Common myeloid progenitor, CD34-positive (primary cell): ENCODE results near the gene ZYX. TPM values are rescaled to one million over a fixed set of nuclear protein-coding genes. Genes with fewer than 3 reads are reported as not detected.
A peak's percentile ranks its signal among the peaks of the same experiment; 100 is the strongest.

Source experiments
- CTCF ChIA-PET: fragments of 350-600 bp; sonication (Branson Sonifier 250); formaldehyde crosslinking; loops from one replicate; lab custom pipeline; 2021; ENCODE audit warnings: antibody characterized with exemption; lab: Charles Lee
- POLR2A ChIA-PET: fragments of 350-600 bp; sonication (Branson Sonifier 250); formaldehyde crosslinking; loops from one replicate; lab custom pipeline; 2021; ENCODE audit warnings: antibody characterized with exemption; lab: Charles Lee
- DNase-seq, 3 donors: peaks; one replicate each; pipeline versions ENCODE4 v3.0.0 to v3.0.0-alpha.2; 2013
- H3K27ac ChIP-seq, 2 experiments: 1 replicate in 1 of 2; 2 replicates in 1 of 2; pipeline ENCODE4 v1.7.0; 2013; ENCODE audit warnings: inconsistent platforms in 2 of 2, low read length in 2 of 2, mild to moderate bottlenecking in 2 of 2, low read depth in 1 of 2, moderate library complexity in 1 of 2; ENCODE audit not compliant: severe bottlenecking in 2 of 2, insufficient read depth in 1 of 2, poor library complexity in 1 of 2
- H3K27me3 ChIP-seq, 5 experiments: replicated peaks in 2 of 5; 1 replicate in 3 of 5; 2 replicates in 2 of 5; pipeline versions ENCODE4 v1.6.1 to v1.7.0; 2013; ENCODE audit warnings: low read length in 4 of 5, mild to moderate bottlenecking in 2 of 5, moderate library complexity in 2 of 5, inconsistent platforms in 1 of 5; ENCODE audit not compliant: insufficient read depth in 5 of 5, control insufficient read depth in 4 of 5
- H3K36me3 ChIP-seq, 4 experiments: 1 replicate in 2 of 4; 2 replicates in 2 of 4; pipeline versions ENCODE4 v1.6.1 to v1.7.0; 2013; ENCODE audit warnings: low read length in 3 of 4, control low read depth in 1 of 4, mild to moderate bottlenecking in 1 of 4; ENCODE audit not compliant: control insufficient read depth in 4 of 4, insufficient read depth in 4 of 4
- H3K4me1 ChIP-seq, 4 experiments: 1 replicate in 3 of 4; 2 replicates in 1 of 4; pipeline versions ENCODE4 v1.6.1 to v1.7.1; 2013; ENCODE audit warnings: low read length in 3 of 4, mild to moderate bottlenecking in 3 of 4, control low read depth in 1 of 4, inconsistent platforms in 1 of 4, moderate library complexity in 1 of 4; ENCODE audit not compliant: control insufficient read depth in 4 of 4, insufficient read depth in 4 of 4; ENCODE audit errors: control extremely low read depth in 1 of 4
- H3K4me3 ChIP-seq, 7 experiments: 1 replicate in 4 of 7; 2 replicates in 3 of 7; pipeline versions ENCODE4 v1.5.1 to v1.7.0; 2013; ENCODE audit warnings: mild to moderate bottlenecking in 7 of 7, low read length in 6 of 7, moderate library complexity in 6 of 7, inconsistent platforms in 2 of 7, low read depth in 2 of 7, control low read depth in 1 of 7; ENCODE audit not compliant: insufficient read depth in 4 of 7, control insufficient read depth in 1 of 7; ENCODE audit errors: extremely low read depth in 1 of 7
- H3K9me3 ChIP-seq, 5 experiments: 1 replicate in 4 of 5; 2 replicates in 1 of 5; pipeline versions ENCODE4 v1.6.1 to v1.7.1; 2013; ENCODE audit warnings: low read length in 4 of 5, mild to moderate bottlenecking in 2 of 5, inconsistent platforms in 1 of 5, low read depth in 1 of 5, moderate library complexity in 1 of 5; ENCODE audit not compliant: control insufficient read depth in 4 of 5, insufficient read depth in 2 of 5; ENCODE audit errors: control extremely low read depth in 1 of 5
- WGBS: methylation state at CpG from one replicate; pipeline ENCODE4 v1.1.5; 2013; ENCODE audit not compliant: insufficient coverage; 5-methylcytosine and 5-hydroxymethylcytosine counted together
- polyA plus RNA-seq: library from polyadenylated mRNA; unstranded; fragments of 120-200 nt; gene quantifications from one replicate; pipeline ENCODE4 v1.2.1, GENCODE V29; 2013

The ZYX gene
- 154 TPM for polyA plus RNA-seq

DNA sequence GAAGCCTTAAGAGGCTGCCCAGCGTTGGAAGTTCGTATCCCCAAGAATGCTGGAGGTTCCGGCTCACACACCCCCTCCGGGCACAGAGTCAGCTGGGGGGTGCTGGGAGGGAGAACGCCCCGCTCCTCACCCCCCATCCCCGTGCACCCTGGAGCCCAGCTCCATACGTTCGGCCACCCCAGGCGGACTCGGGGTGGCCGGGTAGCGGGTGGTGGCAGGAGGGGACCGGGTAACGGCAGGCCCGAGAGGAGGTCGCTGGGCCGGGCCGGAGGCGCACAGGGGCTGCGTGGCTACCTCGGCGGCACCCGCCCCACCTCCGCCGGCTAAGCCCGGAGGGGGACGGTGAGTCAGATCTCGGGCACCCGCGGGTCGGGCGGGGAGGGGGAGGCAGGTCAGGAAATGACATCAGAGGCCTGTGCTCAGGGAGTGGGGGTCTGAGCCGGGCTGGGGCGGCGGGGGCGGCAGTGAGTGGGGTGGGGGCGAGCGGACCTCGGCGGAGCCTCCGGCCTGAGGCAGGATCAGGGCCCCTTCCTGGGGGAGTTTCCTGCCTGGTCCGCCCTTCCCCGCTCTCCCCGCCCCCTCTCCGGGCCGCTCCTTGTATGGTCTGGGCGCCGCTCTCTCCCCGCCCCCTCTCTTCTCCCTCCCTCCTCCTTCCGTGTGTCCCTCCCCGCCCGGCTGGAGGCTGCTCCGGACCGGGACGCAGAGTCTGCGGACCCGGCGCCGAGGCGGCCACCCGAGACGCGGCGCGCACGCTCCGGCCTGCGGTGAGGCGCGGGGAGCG is at the start of gene ZYX:
Gene ZYX, plus strand, starts transcription at position 700 of the 781 bp plus-strand sequence. CDS start 227 bp downstream, outside the sequence.
- Histone ChIP-seq H3K27me3 (no peaks in the 10 kb centered on the region), H3K9me3 (no peaks in the 10 kb centered on the region), H3K4me3 (peak within 1 kb of the TSS; percentile 78 to 95 (median 88)), H3K27ac (peak within 1 kb of the TSS; percentile 92 to 94), H3K4me1 (peaks cover 29 to 85% (median 65%) of the 10 kb centered on the region in 4 experiments), H3K36me3 (peaks cover 0 to 28% (median 3%) of the 10 kb centered on the region in 4 experiments)
- DNase-seq = peak; percentile 82 to 96 (median 94)
- ChIA-PET POLR2A (interaction anchor here (0.9 to 1.5 kb wide), 8 partner anchors 9 to 71 kb away, joined by 3 to 10 read pairs (median 4); no protein-coding TSS in a partner anchor), CTCF (interaction anchor here (0.6 to 3.0 kb wide), 18 partner anchors 8 to 140 kb away, joined by 3 to 16 read pairs (median 6); partner anchors contain the start of genes CASP2 and CLCN1)
- WGBS = under 1% methylated on average over 44 of the region's 72 CpGs

DNA sequence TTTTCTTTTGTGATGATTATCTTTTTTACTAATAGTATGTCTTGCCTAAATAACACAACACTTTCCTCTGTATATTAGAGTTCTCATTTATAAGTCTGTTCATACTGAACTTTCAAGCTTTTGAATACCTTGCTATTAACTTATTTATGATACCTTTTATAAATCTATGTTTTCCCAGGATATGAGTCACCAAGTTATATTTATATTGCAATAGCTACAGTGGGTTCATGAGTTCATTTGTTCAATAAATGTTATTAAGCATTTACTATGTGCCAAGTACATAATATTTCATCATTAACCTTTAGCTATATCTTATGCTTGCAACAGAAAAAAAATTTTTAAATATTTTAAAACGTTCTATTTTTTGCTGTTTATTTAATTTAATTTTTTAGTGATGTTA is 46.9 kb upstream of the ZYX start:
- no peaks in the 10 kb centered on the region for H3K9me3 ChIP-seq
- no CpG with 5 or more reads among the region's 1 CpG for WGBS
- DNase-seq = no peak
- POLR2A ChIA-PET = no interaction called here
- H3K27ac ChIP-seq = no peak overlapping the region
- no peaks in the 10 kb centered on the region for H3K36me3 ChIP-seq
- no peaks in the 10 kb centered on the region for H3K27me3 ChIP-seq
- CTCF ChIA-PET = interaction anchor here (1.0 to 2.8 kb wide), 2 partner anchors 9 to 11 kb away, joined by 7 to 18 read pairs; no protein-coding TSS in a partner anchor
- no peak overlapping the region for H3K4me3 ChIP-seq
- peaks cover 0 to 8% (median 1%) of the 10 kb centered on the region in 4 experiments for H3K4me1 ChIP-seq

GRCh38 chr7:143337216-143337615 is 43.9 kb upstream of the ZYX start:
- WGBS = no CpG with 5 or more reads among the region's 3 CpGs
- H3K27ac ChIP-seq = no peak overlapping the region
- no peak overlapping the region for H3K4me3 ChIP-seq
- H3K9me3 ChIP-seq = no peaks in the 10 kb centered on the region
- H3K36me3 ChIP-seq = no peaks in the 10 kb centered on the region
- DNase-seq = no peak
- ChIA-PET CTCF (interaction anchor here (1.1 to 2.8 kb wide), 7 partner anchors 8 to 98 kb away, joined by 3 to 18 read pairs (median 5); no protein-coding TSS in a partner anchor), POLR2A (interaction anchor here (1.1 kb wide), 2 partner anchors 9 to 43 kb away, joined by 3 read pairs; no protein-coding TSS in a partner anchor)
- H3K4me1 ChIP-seq = no peaks in the 10 kb centered on the region
- no peaks in the 10 kb centered on the region for H3K27me3 ChIP-seq

GRCh38 chr7:143341842-143342241 is 39.3 kb upstream of the ZYX start:
- POLR2A ChIA-PET = interaction anchor here (0.8 kb wide), 1 partner anchor 8 kb away, joined by 3 read pairs; no protein-coding TSS in a partner anchor
- peaks cover 0 to 2% (median 0%) of the 10 kb centered on the region in 5 experiments for H3K27me3 ChIP-seq
- H3K4me1 ChIP-seq = peaks cover 0 to 13% (median 8%) of the 10 kb centered on the region in 4 experiments
- CTCF ChIA-PET = interaction anchor here (0.7 to 0.9 kb wide), 2 partner anchors 11 to 38 kb away, joined by 3 to 7 read pairs; no protein-coding TSS in a partner anchor
- no peaks in the 10 kb centered on the region for H3K9me3 ChIP-seq
- no peak overlapping the region for H3K27ac ChIP-seq
- H3K4me3 ChIP-seq = no peak overlapping the region
- DNase-seq = no peak
- H3K36me3 ChIP-seq = no peaks in the 10 kb centered on the region
- over 99% methylated on average over 7 of the region's 8 CpGs for WGBS

- Histone ChIP-seq H3K4me1 (peaks cover 0 to 13% (median 8%) of the 10 kb centered on the region in 4 experiments), H3K4me3 (no peak overlapping the region), H3K27ac (no peak overlapping the region), H3K36me3 (no peaks in the 10 kb centered on the region), H3K9me3 (no peaks in the 10 kb centered on the region), H3K27me3 (peaks cover 0 to 5% (median 0%) of the 10 kb centered on the region in 5 experiments)
- 100% methylated on average over 1 of the region's 3 CpGs for WGBS
- ChIA-PET POLR2A (no interaction called here), CTCF (interaction anchor here (0.7 to 1.6 kb wide), 3 partner anchors 9 to 107 kb away, joined by 3 to 7 read pairs (median 5); no protein-coding TSS in a partner anchor)
- no peak for DNase-seq
These were observed 37.5 kb upstream of the ZYX start for GRCh38 chr7:143343596-143343995.

GRCh38 chr7:143345428-143345900 is 35.7 kb upstream of the ZYX start:
- 6% methylated on average over 33 of the region's 35 CpGs for WGBS
- peaks cover 0 to 13% (median 8%) of the 10 kb centered on the region in 4 experiments for H3K4me1 ChIP-seq
- no peaks in the 10 kb centered on the region for H3K36me3 ChIP-seq
- CTCF ChIA-PET = interaction anchor here (0.6 to 2.9 kb wide), 19 partner anchors 9 to 118 kb away, joined by 3 to 18 read pairs (median 4); no protein-coding TSS in a partner anchor
- POLR2A ChIA-PET = interaction anchor here (0.5 to 1.4 kb wide), 2 partner anchors 30 to 90 kb away, joined by 3 read pairs; no protein-coding TSS in a partner anchor
- peak; percentile 87 to 88 (median 87) for DNase-seq
- no peaks in the 10 kb centered on the region for H3K9me3 ChIP-seq
- peaks cover 0 to 5% (median 0%) of the 10 kb centered on the region in 5 experiments for H3K27me3 ChIP-seq
- peak overlapping the region in 5 of 7 experiments; percentile 40 to 71 (median 56) for H3K4me3 ChIP-seq
- no peak overlapping the region for H3K27ac ChIP-seq
